Activated CD4-positive, alpha-beta T cell treated with anti-CD3 and anti-CD28 coated beads for 48 hours (primary cell): Measurements from ENCODE around the gene TRIM67.

Experiments
- DNase-seq: peaks from one replicate; pipeline ENCODE4 v3.0.0-alpha.2; 2020

The TRIM67 gene

DNA sequence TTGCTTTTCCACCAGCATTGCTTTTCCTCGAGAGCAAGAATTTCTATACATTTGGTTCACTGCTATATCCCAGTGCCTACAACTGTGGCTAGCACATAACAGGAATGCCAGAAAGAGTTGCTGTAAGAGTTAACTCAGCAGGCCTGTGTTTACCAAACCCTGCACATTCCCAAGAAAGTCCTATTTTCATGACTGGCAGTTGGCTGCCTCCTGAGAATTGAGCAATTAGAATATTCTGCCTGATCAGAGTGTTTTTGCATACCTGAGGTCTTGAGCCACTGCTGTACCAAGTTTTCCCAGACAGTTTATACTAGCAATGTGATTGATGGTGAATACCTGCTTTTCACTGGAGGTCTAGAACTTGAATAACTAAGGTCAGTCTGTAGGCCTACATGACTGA lies 76.4 kb downstream of the TRIM67 start:
- DNase-seq: no peak

DNA sequence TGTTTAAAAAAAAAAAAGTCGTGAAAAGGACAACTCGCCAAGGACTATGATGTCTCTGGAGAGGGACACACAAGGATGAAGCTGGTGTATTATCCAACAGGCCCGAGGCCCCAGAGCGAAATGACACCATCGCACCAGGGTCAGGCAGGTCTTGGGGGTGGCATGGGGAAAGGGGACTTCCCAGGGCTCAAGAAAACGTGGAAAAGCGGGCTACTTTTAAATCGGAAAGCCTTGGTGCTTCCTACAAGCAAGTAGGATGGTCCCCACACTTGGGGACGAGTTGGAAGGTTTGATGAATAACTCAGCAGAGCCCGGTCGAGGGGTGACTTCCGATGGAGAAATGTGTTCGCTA lies 78.6 kb downstream of the TRIM67 start:
- DNase-seq: peak; percentile 22

DNA sequence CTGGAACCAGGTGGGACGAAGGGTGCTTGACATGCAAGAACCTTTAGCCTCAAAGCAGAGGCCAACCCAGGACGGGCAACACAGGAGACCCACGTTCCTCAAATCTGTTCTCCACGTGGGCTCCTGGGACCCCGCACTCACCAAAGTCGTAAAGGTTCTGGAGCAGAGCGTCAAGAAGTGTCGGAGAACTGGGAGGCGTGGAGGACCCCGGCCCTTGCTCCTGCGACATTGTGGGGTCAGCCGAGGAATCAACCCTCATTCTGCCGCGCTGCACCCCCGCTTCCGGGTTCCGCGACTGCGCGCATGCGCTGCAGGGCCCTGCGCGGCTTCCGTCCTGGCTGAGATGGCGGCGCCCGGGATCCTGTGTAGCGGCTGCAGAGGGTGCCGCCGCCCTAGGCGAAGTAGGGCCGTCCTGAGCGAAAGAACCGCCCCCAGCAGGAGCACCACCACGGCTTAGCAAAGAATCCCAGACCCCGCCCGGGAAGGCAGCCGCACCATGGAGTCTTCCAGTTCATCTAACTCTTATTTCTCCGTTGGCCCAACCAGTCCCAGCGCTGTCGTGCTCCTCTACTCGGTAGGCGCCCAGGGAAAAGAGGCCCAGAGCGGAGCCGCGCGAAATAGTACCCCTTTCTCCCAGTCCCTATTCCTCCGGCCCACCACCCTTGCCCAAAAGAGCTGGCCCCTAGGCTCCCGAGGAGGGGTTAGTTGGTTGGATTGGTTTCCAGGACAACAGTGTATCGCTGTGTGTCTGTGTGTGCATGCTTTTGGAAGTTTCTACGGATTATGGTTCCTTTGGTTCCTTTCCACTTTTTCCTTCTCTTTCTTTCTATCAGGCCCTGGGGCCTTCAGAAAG lies 79.3 kb downstream of the TRIM67 start, which contains the start of gene GNPAT:
Gene GNPAT (plus strand): TSS at position 330 of the 853 bp plus-strand sequence. CDS start 167 bp downstream, at position 497.
- DNase-seq: peak; percentile 92

DNA sequence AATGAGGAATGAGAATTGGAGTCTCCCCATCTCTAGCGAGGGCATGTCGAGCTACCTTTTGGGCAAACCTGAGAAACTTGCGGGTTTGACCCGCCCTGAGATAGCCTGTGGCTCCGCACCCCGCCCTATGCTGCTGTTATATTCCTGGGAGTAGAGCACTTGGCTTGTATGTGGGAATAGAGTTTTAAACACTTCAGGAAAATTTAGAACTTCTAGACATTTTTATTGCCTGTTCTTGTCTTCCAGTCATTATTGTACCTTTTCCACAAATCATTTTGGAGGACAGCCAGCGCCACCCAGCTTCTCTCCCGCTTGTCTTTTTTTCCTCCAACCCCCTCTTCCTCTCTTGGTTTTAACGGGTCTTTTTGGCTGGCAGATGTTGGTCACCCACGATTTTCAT lies 79.9 kb downstream of the TRIM67 start:
- peak; percentile 18 for DNase-seq

DNA sequence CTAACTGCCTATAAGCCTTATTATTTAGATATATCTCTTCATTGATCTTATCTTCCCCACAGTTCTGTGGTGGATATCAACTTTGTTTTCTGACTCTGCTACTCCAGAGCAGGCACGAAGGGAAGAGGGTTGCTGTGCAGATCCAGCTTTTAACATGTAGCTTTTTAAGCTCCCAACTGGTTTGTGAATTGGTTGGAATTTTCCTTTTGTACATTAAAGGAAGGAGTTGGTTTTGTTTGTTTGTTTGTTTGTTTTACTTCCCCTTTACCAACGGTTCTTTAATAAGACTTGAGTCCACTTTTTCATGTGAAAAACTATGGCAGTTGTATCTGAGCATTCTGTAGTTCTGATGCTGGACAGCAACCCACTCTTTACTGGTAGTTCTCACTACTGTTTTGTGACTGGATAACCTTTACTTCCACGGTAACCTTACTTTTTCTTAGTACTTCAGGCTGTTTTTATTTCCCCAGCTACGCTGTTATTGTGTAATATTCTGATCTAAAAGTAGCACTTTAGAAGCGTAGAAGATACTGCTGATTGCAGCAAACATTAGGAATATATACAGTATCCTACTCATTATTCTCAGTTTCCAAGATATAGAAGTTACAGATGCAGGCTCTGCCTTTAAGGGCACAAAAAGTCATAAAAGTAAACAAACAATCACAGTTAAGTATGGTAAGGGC lies 80.8 kb downstream of the TRIM67 start:
- DNase-seq: no peak

DNA sequence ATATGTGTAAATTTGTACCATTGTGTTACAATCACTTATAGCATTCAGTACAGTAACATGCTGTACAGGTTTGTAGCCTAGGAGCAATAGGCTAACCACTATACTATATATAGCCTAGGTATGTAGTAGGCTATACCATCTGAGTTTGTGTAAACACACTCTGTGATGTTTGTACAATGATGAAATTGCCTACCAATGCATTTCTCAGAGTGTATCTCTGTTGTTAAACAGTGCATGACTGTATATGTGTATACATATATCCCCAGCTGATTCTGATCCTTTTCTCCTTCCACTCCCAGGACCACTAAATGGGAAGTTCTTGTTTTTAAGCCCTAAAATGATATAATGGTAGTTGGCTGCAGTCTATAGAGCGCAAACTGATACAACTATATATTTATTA lies 86.9 kb downstream of the TRIM67 start:
- DNase-seq: no peak

DNA sequence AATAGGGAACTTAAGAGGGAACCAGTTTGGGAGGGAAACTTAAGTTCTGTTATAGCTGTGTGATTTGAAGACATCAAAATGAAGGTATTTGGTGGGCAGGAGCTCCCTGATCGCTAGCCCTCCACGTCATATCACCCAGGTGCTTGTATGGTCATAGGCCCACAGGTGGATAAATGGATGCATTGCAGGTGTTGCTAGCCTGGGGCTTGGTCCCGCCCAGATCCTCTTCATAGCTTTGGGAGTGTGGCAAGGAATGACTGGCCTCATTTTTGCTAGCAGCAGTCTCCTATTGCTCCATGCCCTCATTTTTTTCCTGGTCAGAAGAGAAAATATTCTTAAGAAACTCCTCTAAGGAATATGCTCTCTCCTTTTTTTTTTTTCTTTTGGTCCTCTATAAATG lies 90.5 kb downstream of the TRIM67 start:
- no peak for DNase-seq

DNA sequence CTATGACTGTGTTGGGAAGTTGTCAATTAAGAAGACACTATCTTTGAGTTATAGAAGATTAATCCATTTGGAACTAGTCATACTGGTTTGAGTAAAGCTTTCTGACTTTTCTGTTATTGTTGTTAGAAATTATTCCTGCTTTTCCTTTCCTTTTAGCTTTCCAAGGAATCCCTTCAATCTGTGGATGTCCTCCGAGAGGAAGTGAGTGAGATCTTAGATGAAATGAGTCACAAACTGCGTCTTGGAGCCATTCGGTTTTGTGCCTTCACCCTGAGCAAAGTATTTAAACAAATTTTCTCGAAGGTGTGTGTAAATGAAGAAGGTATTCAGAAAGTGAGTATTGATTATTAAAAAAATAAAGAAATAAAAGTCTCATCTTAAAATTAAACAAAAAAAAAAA lies 98.5 kb downstream of the TRIM67 start:
- DNase-seq: no peak

DNA sequence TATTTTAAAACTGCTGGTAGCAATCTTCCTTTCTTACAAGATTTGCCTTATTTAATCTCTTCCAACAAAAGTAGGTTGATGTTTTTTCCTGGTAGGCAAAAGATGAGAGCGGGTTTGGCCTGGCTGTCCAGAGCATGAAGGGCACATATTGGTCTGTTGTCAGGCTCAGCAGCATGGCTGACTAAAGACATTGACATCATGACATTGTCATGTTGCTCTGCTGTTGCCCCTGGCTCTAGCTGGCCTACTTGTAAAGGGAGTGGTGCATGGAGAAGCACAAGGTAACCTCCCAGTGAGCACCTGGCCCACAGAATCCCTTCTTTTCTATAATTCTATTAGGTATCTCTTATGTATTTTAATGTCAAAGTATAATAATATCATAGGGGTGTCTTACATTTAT lies 102.8 kb downstream of the TRIM67 start:
- DNase-seq: no peak

DNA sequence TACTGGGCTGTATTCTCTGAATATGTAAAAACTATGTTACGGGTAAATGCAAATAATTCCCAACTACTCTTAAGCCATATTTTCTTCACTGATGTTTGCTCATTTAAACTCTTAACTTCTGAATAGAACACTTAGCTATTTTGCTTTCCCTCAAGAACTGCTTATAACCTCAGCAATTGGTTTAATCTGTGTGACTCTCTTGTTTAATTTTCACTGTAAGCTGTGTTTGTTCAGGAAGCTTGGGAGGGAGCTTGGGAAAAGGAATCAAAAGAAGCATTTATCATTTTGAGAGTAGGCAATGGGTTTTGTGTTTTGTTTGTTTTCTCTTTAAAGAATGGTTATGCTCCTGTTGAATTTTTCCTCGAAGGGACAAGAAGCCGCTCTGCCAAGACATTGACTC lies 103.5 kb downstream of the TRIM67 start:
- DNase-seq: no peak

DNA sequence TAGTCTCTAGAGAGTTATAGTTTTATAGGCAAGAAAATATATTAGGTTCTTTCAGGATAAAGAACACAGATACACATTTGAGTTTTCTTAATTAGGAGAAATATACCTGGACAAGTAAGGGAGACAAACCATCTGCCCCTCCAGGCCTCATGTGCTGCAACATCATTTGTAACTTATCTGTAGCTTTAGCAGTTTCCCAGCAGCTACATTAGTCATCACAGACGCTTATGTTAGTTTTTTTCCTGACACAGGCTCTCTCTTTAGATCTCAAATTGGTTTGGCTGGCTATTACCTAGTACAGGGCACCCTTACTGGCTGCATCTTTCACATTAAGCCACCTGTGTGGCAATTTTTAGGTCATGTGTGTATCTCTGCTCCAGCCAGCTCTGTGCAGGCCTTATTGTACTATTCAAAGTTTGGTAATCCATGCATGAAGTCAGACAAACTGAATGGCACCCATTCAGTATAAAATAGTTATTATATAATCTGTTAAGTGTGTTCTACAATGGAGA lies 105.0 kb downstream of the TRIM67 start:
- no peak for DNase-seq
